ENCODE measurements around the gene MS4A6E. TPM values are rescaled to one million over a fixed set of nuclear protein-coding genes. Genes with fewer than 3 reads are reported as not detected.
"Not testable (repeated sequence)": the region's sequence is repeated elsewhere in the genome, so short reads cannot be mapped to it uniquely, and the experiment has no call there.

The MS4A6E gene, protein sequence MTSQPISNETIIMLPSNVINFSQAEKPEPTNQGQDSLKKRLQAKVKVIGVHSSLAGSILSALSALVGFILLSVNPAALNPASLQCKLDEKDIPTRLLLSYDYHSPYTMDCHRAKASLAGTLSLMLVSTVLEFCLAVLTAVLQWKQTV
- not detected for total RNA-seq

DNA sequence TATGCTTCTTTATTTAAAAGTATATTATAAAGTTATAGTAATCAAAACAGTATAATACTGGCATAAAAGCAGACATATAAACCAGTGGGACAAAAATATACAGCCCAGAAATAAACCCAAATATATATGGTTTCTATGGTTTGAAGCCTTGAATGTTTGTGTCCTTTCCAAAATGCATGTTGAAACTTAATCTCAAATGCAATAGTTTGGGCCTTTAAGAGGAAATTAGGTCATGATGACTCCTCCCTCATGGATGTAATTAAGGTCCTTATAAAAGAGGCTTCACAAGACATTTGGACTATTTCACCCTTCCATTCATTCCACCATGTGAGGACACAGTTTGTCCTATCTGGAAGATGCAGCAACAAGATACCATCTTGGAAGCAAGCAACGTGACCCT, at the start of gene MS4A6E:
Gene MS4A6E (plus strand): TSS at position 301 of the 400 bp plus-strand sequence. CDS start 7,641 bp downstream, outside the sequence.
- H3K4me1 Mint-ChIP-seq: no peaks in the 10 kb centered on the region

DNA sequence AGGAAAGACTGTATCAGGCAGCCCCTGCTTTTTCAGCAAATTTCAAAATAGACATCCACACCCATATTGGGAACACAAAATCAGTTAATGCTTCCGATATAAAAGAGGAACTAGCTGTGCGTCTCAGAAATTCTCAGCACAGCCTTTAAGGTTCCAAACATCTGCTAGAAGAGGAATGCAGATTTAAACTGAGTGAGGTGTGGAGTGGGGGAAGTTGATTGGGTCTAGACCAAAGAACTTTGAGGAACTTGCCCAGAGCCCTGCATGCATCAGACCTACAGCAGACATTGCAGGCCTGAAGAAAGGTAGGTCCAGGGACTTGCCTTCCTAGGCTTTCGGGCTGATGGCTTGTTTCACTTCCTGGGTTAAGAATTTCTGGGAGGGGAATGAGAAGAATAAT, 46.6 kb upstream of the MS4A6E start, which contains the start of gene MS4A4A:
Gene MS4A4A (plus strand): TSS at position 255 of the 400 bp plus-strand sequence. CDS start 10 bp downstream, at position 265.
- Mint-ChIP-seq H3K4me3 (no peak within 1 kb of the TSS), H3K27ac (no peak within 1 kb of the TSS), H3K27me3 (peaks cover 11% of the 10 kb centered on the region), H3K36me3 (no peaks in the 10 kb centered on the region), H3K4me1 (no peaks in the 10 kb centered on the region), H3K9me3 (no peaks in the 10 kb centered on the region)
- DNase-seq: no peak

More for the DNA sequence above, at the start of gene MS4A6E:
- H3K36me3 Mint-ChIP-seq: peaks cover 1% of the 10 kb centered on the region
- no peak within 1 kb of the TSS for H3K27ac Mint-ChIP-seq
- H3K9me3 Mint-ChIP-seq: peaks cover 9% of the 10 kb centered on the region
- peaks cover 9% of the 10 kb centered on the region for H3K27me3 Mint-ChIP-seq
- no peak for DNase-seq
- H3K4me3 Mint-ChIP-seq: no peak within 1 kb of the TSS

DNA sequence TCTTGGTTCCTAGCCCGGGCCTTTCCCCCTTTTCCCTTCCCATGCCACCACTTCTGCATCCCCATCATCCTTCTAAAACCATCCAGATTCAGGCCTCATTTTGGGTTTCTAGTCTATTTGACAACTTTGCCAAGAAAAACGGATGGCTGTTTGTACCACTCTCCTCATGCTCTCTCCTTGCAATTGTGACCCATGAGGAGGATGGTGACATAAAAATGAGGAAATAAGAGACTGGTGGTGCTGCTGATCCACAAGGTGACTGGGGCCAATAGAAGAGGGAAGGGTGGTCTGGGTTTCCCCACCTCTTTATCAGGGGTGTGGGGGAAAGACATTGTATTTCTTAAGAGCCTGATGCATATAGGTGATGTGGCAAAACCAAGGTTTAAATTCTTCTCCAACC, 45.6 kb upstream of the MS4A6E start:
- H3K4me1 Mint-ChIP-seq: no peaks in the 10 kb centered on the region
- no peaks in the 10 kb centered on the region for H3K36me3 Mint-ChIP-seq
- H3K27ac Mint-ChIP-seq: no peak overlapping the region
- no peak overlapping the region for H3K4me3 Mint-ChIP-seq
- H3K27me3 Mint-ChIP-seq: peaks cover 12% of the 10 kb centered on the region
- no peaks in the 10 kb centered on the region for H3K9me3 Mint-ChIP-seq
- DNase-seq: no peak

DNA sequence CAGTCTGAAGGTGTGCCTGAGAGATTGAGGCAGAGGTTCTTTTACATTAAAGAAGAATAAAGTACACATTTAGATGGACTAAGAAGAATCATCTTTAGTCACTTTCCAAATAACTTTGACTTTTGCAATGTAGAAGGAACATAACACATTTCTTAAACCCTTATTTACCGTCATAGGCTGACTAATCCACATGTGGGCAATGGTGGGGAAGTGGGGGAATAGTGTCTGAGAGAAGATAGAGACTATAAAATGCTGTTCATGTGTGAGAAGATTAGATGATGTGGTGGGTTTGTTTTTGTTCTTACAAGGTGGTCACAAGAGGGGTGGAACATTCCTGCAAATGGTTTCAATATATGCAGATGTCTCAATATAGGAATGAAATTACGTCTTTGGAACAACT, 44.8 kb upstream of the MS4A6E start:
- no peak overlapping the region for H3K4me3 Mint-ChIP-seq
- no peaks in the 10 kb centered on the region for H3K4me1 Mint-ChIP-seq
- H3K9me3 Mint-ChIP-seq: no peaks in the 10 kb centered on the region
- no peak for DNase-seq
- no peak overlapping the region for H3K27ac Mint-ChIP-seq
- no peaks in the 10 kb centered on the region for H3K36me3 Mint-ChIP-seq
- peaks cover 17% of the 10 kb centered on the region for H3K27me3 Mint-ChIP-seq

DNA sequence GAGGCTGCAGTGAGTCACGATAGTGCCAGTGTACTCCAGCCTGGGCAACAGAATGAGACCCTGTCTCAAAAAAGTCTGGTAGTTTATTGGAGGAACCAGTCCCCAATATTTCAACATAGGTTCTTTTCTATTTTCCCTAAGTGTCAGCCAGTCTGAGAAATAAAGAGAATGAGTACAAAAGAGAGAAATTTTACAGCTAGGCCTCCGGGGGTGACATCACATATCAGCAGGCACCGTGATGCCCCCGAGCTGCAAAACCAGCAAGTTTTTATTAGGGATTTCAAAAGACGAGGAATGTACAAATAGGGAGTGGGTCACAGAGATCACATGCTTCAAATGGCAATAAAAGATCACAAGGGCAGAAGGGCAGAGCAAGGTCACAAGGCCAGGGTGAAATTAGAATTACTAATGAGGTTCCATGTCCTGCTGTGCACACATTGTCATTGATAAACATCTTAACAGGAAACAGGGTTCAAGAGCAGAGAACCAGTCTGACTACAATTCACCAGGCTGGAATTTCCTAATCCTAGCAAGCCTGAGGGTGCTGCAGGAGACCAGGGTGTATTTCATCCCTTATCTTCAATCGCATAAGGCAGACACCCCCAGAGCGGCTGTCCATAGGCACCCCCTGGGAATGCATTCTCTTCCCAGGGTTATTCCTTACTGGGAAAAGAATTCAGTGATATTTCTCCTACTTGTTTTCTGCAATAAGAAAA, 41.5 kb upstream of the MS4A6E start:
- H3K9me3 Mint-ChIP-seq, H3K36me3 Mint-ChIP-seq, DNase-seq, H3K27ac Mint-ChIP-seq, H3K4me1 Mint-ChIP-seq, H3K4me3 Mint-ChIP-seq: not testable (repeated sequence)
- H3K27me3 Mint-ChIP-seq: peaks cover 15% of the 10 kb centered on the region

DNA sequence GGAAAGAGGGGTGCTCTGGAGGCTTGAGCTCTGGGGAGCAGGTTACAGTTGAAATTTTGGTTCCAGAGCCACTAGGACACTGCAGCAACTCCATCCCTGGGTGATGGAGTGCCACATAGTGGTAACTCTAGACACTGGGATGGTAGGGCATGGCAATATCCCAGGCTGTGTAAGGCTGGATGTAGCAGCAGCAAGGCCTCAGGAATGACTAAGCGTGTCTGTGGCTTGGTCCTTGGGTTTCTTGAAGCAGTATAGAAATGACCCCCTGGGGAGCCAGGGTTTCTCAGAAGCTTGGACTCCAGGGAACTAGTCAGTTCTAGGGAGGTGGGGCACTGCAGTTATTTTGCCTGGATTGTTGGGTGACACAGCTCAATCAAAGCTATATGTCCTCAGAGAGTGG, 38.5 kb upstream of the MS4A6E start:
- DNase-seq: no peak
- Mint-ChIP-seq H3K9me3 (peaks cover 4% of the 10 kb centered on the region), H3K4me3 (no peak overlapping the region), H3K27me3 (peaks cover 17% of the 10 kb centered on the region), H3K4me1 (no peaks in the 10 kb centered on the region), H3K36me3 (no peaks in the 10 kb centered on the region), H3K27ac (no peak overlapping the region)

DNA sequence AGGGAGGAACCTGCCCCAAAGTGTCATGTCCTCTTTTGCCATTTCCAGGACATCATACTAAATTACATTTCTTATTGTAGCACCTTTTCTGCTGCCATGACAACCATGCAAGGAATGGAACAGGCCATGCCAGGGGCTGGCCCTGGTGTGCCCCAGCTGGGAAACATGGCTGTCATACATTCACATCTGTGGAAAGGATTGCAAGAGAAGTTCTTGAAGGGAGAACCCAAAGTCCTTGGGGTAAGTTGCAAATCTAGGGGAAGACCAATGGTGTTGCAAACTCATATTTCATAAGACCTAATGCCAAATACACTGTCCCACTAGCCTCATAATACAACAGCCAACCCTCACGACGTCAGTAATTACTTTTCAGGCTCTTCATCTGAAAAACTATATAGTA, 34.9 kb upstream of the MS4A6E start:
- Mint-ChIP-seq H3K36me3 (no peaks in the 10 kb centered on the region), H3K27me3 (peaks cover 24% of the 10 kb centered on the region), H3K4me1 (no peaks in the 10 kb centered on the region), H3K9me3 (peaks cover 4% of the 10 kb centered on the region), H3K4me3 (no peak overlapping the region), H3K27ac (no peak overlapping the region)
- DNase-seq: no peak

DNA sequence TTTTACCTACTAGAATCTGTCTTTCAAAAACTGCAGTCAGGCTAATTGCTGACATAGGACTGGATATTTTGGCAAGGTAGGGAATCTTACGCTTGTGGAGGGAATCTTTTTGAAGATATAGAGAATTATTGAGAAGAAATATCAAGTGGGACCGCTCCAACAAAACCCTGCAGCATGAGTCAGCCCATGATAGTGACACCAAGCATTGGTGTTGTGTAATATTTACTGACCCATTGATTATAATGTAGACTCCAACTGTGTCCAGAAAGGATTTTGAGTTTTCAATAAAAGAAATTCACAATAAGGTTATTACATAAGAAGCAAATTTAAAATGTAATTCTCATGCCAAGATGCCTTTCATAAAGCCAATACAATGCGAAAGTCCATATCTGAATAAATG, 25.9 kb upstream of the MS4A6E start:
- DNase-seq: no peak
- peaks cover 43% of the 10 kb centered on the region for H3K27me3 Mint-ChIP-seq
- no peak overlapping the region for H3K27ac Mint-ChIP-seq
- H3K4me1 Mint-ChIP-seq: no peaks in the 10 kb centered on the region
- no peaks in the 10 kb centered on the region for H3K36me3 Mint-ChIP-seq
- H3K9me3 Mint-ChIP-seq: no peaks in the 10 kb centered on the region
- no peak overlapping the region for H3K4me3 Mint-ChIP-seq

DNA sequence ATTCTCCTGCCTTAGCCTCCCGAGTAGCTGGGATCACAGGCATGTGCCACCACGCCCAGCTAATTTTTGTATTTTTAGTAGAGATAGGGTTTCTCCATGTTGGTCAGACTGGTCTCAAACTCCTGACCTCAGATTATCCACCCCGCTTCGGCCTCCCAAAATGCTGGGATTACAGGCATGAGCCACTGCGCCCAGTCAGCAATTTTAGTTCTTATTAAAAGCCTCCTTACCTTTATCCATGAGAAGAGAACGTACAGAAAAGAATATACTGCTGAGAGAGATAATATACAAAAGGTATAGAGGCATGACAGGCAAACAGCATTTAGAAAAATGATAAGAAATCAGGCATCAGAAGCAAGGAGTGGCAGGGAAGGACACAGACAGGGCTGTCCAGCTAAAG, 25.2 kb upstream of the MS4A6E start:
- DNase-seq, H3K9me3 Mint-ChIP-seq, H3K27ac Mint-ChIP-seq, H3K4me1 Mint-ChIP-seq, H3K36me3 Mint-ChIP-seq, H3K4me3 Mint-ChIP-seq: not testable (repeated sequence)
- H3K27me3 Mint-ChIP-seq: peaks cover 37% of the 10 kb centered on the region

DNA sequence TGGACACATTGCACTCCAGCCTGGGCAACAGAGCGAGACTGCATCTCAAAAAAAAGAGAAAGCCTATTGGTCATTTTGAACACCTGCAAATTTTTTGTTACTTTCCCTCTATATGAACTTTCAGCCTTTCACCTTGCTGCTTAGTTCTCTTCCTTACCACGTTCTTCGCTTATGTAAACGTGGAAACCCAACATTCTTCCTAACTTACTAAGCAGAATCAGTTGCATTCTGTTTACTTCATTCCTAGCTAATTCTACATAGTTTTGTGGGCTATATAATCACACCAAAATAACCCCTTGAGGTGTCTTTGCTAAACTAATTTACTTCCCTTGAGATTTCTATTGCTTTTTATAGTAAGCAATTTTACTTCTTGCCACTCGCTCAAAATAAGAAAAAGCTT, 23.4 kb upstream of the MS4A6E start:
- Mint-ChIP-seq H3K4me1 (peaks cover 15% of the 10 kb centered on the region), H3K27me3 (peaks cover 35% of the 10 kb centered on the region), H3K4me3 (no peak overlapping the region), H3K27ac (no peak overlapping the region), H3K36me3 (no peaks in the 10 kb centered on the region), H3K9me3 (no peaks in the 10 kb centered on the region)
- no peak for DNase-seq

DNA sequence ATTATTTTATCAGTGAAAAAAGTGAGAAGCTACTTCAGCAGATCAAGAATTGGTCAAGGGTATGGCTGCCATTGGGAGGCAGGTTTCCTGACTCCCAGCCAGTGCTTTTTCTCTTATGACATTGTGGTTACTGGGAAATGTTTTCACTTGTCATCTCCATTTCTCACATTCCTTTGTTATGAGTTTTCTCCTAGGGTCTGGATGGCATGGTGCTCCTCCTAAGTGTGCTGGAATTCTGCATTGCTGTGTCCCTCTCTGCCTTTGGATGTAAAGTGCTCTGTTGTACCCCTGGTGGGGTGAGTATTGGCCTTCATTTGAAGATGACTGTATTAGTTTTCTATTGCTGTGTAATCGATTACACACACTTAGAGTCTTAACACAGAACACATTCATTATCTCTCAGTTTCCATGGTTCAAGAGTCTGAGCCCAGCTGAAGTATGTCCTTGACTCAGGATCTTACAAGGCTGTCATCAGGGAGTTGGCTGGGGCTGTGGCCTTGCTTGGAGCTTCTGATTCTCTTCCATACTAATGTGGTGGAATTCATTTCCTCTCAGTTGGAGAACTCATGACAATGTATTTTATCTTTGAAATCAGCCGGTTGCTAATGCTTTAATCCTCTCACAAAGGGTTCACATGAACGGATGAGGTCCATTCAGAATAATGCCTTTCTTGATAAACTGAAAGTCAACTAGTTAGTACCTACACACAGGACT, 21.0 kb upstream of the MS4A6E start:
- no peaks in the 10 kb centered on the region for H3K36me3 Mint-ChIP-seq
- H3K9me3 Mint-ChIP-seq: no peaks in the 10 kb centered on the region
- peaks cover 17% of the 10 kb centered on the region for H3K4me1 Mint-ChIP-seq
- no peak for DNase-seq
- no peak overlapping the region for H3K4me3 Mint-ChIP-seq
- H3K27me3 Mint-ChIP-seq: peaks cover 34% of the 10 kb centered on the region
- no peak overlapping the region for H3K27ac Mint-ChIP-seq

DNA sequence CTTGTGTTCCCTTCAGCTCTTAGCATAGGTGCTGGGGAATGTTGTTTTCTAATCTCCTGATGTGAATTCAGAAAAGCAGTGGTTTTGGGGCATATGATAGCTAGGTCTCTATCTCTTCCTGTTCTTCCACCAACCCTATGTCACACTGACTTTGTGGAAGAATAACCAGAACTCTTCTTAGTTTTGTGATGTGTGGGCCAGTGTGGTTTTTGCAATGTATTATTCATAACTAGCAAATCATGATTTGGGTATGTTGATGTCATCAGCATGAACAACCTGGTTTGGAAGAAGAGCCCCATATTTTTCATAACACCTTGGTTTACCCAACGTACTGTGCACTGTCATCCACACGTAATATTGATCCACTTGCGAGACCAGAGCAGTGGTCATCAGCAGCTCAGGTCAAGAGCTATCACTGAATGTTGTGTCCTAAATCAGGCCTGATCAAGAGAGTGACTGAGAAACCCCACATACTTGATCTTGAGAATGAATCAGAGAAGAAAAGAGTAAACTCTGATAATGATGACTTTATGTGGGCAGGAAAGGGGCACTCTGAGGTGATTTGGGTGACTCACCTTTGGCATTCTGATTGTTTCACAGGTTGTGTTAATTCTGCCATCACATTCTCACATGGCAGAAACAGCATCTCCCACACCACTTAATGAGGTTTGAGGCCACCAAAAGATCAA, 19.4 kb upstream of the MS4A6E start:
- no peak overlapping the region for H3K4me3 Mint-ChIP-seq
- no peaks in the 10 kb centered on the region for H3K36me3 Mint-ChIP-seq
- H3K27me3 Mint-ChIP-seq: peaks cover 25% of the 10 kb centered on the region
- H3K9me3 Mint-ChIP-seq: no peaks in the 10 kb centered on the region
- H3K27ac Mint-ChIP-seq: peak overlapping the region; percentile 89
- DNase-seq: peak; percentile 10
- H3K4me1 Mint-ChIP-seq: peaks cover 17% of the 10 kb centered on the region

DNA sequence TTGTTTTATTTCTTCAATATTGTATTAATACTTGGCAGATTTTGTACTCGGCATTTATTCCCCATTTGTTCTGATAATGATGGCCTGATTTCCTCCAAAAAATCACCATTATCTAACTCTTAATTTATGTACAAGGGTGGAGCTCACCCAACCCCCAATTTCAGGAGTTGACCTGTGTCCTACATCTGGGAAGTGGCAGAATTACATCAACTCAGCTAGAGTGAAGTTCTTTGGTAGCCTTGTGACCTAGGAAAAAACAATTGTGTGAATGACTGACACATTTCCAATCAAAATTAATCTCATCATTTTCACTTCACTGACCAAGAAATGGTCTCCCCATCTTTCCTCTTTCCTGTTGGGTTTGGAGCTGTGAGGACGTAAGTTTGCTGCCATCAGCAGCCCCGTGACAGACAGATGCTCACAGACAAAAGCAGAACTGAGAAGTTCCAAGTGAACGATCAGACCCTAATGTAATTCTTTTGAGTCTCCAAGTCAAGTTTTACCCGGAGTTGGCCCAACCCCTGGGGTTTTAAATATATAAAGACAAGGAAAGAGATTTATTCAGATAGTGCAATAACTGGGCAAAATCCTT, 16.6 kb upstream of the MS4A6E start:
- no peak for DNase-seq
- H3K9me3 Mint-ChIP-seq: no peaks in the 10 kb centered on the region
- H3K27ac Mint-ChIP-seq: no peak overlapping the region
- H3K4me1 Mint-ChIP-seq: peaks cover 20% of the 10 kb centered on the region
- H3K27me3 Mint-ChIP-seq: peaks cover 18% of the 10 kb centered on the region
- no peak overlapping the region for H3K4me3 Mint-ChIP-seq
- H3K36me3 Mint-ChIP-seq: no peaks in the 10 kb centered on the region

DNA sequence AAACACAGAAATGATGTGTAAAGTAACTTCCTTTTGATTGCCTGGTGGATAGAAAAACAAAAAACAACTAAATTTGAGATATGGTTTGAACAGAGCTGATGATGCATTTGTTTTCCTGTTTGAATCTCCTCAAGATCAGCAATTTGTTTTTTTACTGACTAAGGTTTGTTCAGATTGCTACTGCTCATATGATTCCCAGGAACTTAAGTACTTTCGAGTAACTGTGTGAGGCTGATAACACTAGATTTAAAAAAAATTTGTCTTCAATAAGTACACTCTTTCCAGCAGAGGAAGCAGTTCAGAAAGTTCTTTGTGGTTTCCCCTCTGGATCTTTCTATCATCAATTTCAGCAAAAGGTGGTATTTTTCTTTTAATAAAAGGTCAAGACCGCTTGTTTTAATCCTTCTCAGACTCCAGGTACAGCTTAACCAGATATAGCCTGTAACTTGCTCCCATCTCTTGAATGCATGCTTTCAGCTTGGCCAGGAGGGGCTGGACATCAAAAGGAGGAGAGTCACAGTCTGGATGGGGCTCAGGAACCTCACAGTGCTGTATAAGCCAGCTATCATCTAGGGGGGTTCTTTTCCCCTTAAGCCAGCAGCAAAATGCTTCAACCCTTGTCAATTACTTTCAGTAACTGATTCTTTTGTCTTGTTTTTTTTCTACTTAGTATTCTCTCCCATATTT, 12.3 kb upstream of the MS4A6E start:
- no peak overlapping the region for H3K4me3 Mint-ChIP-seq
- H3K27me3 Mint-ChIP-seq: peaks cover 25% of the 10 kb centered on the region
- DNase-seq: no peak
- H3K9me3 Mint-ChIP-seq: peaks cover 9% of the 10 kb centered on the region
- no peaks in the 10 kb centered on the region for H3K36me3 Mint-ChIP-seq
- H3K4me1 Mint-ChIP-seq: peaks cover 6% of the 10 kb centered on the region
- H3K27ac Mint-ChIP-seq: no peak overlapping the region
